ENCODE results near the gene STXBP3. TPM values are rescaled to one million over a fixed set of nuclear protein-coding genes. Genes with fewer than 3 reads are reported as not detected.

The STXBP3 gene
- total and polyA plus RNA-seq, 4 donors, result 10.9 to 33.0 (median 23.2) TPM

DNA sequence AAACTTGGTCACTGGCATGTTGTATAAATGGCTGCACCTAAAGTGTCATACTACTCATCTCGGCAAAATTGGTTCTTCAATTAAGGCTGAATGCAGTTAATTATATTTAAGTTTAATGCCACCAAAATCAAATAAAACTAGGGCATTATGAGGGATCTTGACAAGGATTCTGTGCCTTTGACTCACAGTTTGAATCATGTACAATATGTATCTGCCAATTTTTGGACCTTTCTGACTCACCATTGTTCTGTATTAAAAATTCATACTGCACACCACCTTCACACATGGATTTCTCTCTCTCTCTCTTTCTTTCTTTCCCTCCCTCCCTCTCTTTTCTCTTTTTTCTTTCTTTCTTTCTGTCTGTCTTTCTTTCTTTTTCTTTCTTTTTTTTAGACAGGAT is 14.1 kb upstream of the STXBP3 start:
- no peak overlapping the region for H3K4me3 ChIP-seq (ENCODE audit: low read depth in 1 of 3, low read length in 3 of 3)
- TF ChIP-seq HNF4G (IDR thresholded peaks at IDR 0.05) (no peak), NR2F2 (IDR thresholded peaks at IDR 0.05) (no peak), EGR1 (IDR thresholded peaks at IDR 0.05; ENCODE audit: low read depth in 2 of 2) (no peak), TAF1 (conservative IDR thresholded peaks at IDR 0.05) (no peak), SP1 (IDR thresholded peaks at IDR 0.05) (no peak), HNF4A (conservative IDR thresholded peaks at IDR 0.05) (no peak), FOXA1 (IDR thresholded peaks at IDR 0.05) (no peak), JUND (IDR thresholded peaks at IDR 0.05) (no peak), MAX (IDR thresholded peaks at IDR 0.05) (no peak), RXRA (IDR thresholded peaks at IDR 0.05) (no peak), GABPA (IDR thresholded peaks at IDR 0.05 in 1 of 2, conservative IDR thresholded peaks at IDR 0.05 in 1 of 2) (no peak), YY1 (IDR thresholded peaks at IDR 0.05) (no peak), ATF3 (IDR thresholded peaks at IDR 0.05) (no peak), RAD21 (IDR thresholded peaks at IDR 0.05) (no peak), FOXA2 (IDR thresholded peaks at IDR 0.05) (no peak), CTCF (IDR thresholded peaks at IDR 0.05; ENCODE audit: low read depth, low read length, missing input control) (no peak)
- 94% methylated on average over 1 of the region's 1 CpG for WGBS

DNA sequence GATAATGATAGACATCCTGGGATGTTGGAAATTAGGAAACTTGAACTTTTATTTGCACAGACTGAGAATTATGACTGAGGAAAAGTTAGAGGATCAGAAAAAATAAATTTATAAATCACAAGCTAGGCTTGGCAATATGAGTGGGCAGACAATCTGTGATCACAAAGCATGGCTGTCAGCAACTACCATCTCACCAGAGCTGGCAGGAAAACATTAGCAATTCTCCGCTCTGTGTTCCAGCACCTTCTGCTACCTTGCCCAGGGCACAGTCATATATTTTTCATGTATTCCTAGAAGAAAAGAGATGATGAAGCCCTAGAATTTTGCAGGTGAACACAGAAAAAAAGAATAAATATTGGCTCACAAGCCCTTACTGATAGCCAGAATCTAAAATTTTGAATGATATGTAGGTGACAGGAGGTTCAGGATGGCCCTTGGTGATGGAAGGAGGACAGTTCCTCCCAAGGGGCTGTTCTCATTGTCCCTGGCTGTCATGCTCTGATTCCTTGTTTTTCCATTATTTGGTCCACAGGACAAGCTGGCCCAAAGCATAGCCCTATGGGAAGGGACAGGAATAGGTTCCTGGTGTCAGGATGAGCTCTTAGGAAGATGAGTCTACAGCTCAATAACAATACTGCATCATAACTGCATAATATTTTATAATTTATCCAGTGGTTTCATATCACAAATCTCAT is 12.2 kb upstream of the STXBP3 start:
- Histone ChIP-seq H3K9me3 (ENCODE audit: control insufficient read depth in 4 of 4, low read length in 3 of 4) (no peaks in the 10 kb centered on the region), H3K4me3 (ENCODE audit: low read depth in 1 of 3, low read length in 3 of 3) (no peak overlapping the region), H3K9ac (ENCODE audit: low read depth in 1 of 2, low read length in 2 of 2) (no peak overlapping the region), H3K4me1 (ENCODE audit: control insufficient read depth in 4 of 4, insufficient read depth in 4 of 4, low read length in 3 of 4) (no peaks in the 10 kb centered on the region), H3K27ac (ENCODE audit: low read depth in 1 of 2, low read length in 2 of 2) (no peak overlapping the region), H3K36me3 (ENCODE audit: control insufficient read depth in 4 of 4, insufficient read depth in 3 of 4, low read depth in 1 of 4, low read length in 3 of 4) (no peaks in the 10 kb centered on the region), H3K27me3 (ENCODE audit: control insufficient read depth in 4 of 4, insufficient read depth in 4 of 4, low read length in 3 of 4) (peaks cover 0 to 7% (median 0%) of the 10 kb centered on the region in 4 donors)
- DNase-seq (ENCODE audit: low spot score), result no peak
- 93% methylated on average over 1 of the region's 1 CpG for WGBS
- TF ChIP-seq ATF3 (IDR thresholded peaks at IDR 0.05) (no peak), HNF4A (conservative IDR thresholded peaks at IDR 0.05) (no peak), EGR1 (IDR thresholded peaks at IDR 0.05; ENCODE audit: low read depth in 2 of 2) (no peak), MAX (IDR thresholded peaks at IDR 0.05) (no peak), GABPA (IDR thresholded peaks at IDR 0.05 in 1 of 2, conservative IDR thresholded peaks at IDR 0.05 in 1 of 2) (no peak), NR2F2 (IDR thresholded peaks at IDR 0.05) (no peak)

More for the DNA sequence above, 14.1 kb upstream of the STXBP3 start:
- no peaks in the 10 kb centered on the region for H3K9me3 ChIP-seq (ENCODE audit: control insufficient read depth in 4 of 4, low read length in 3 of 4)
- H3K36me3 ChIP-seq (ENCODE audit: control insufficient read depth in 4 of 4, insufficient read depth in 3 of 4, low read depth in 1 of 4, low read length in 3 of 4), result no peaks in the 10 kb centered on the region
- H3K27me3 ChIP-seq (ENCODE audit: control insufficient read depth in 4 of 4, insufficient read depth in 4 of 4, low read length in 3 of 4), result peaks cover 0 to 7% (median 0%) of the 10 kb centered on the region in 4 donors
- no peak for DNase-seq (ENCODE audit: low spot score)
- no peak overlapping the region for H3K27ac ChIP-seq (ENCODE audit: low read depth in 1 of 2, low read length in 2 of 2)
- no peak overlapping the region for H3K9ac ChIP-seq (ENCODE audit: low read depth in 1 of 2, low read length in 2 of 2)
- H3K4me1 ChIP-seq (ENCODE audit: control insufficient read depth in 4 of 4, insufficient read depth in 4 of 4, low read length in 3 of 4), result no peaks in the 10 kb centered on the region

Data from liver (tissue), 9 donors.